AG20443 (cell line): Measurements from ENCODE around the gene HLA-DOA.

Experiments used
- DNase-seq: peaks from one replicate; pipeline ENCODE4 v3.0.0; 2012; ENCODE audit warnings: low spot score, mixed read lengths

Gene HLA-DOA

DNA sequence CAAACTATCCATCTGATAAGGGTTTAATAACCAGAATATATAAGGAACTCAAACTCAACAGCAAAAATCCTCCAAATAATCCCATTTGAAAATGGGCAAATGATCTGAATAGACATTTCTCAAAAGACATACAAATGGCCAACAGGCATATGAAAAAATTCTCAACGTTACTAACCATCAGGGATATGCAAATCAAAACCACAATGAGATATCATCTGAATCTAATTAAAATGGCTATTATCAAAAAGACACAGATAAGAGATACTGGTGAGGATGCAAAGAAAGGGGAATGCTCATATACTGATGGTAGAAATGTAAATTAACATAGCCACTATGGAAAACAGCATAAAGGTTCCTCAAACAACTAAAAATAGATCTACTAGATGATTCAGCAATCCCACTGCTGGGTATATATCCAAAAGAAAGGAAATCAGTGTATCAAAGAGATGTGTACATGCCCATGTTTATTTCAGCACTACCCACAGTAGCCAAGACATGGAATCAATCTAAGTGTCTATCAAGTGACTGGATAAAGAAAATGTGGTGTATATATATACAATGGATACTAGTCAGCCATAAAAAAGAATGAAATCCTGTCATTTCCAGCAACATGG lies 47.1 kb downstream of the HLA-DOA start:
- no peak for DNase-seq

DNA sequence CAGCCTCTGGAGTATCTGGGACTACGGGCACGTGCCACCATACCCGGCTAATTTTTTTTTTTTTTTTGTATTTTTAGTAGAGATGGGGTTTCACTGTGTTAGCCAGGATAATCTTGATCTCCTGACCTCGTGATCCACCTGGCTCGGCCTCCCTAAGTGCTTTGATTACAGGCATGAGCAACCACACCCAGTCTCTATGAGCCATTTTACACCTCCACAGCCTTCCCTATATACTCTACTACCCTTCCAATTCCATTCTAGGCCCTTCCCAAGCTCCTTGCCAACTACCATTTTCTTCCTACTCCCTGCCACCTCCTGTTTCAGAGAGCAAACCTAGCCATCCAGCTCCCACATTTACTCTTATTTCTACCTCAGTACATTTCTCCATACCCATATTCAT lies 48.8 kb downstream of the HLA-DOA start:
- no peak for DNase-seq

GRCh38 chr6:32956176-32956575 lies 53.2 kb downstream of the HLA-DOA start:
- no peak for DNase-seq

DNA sequence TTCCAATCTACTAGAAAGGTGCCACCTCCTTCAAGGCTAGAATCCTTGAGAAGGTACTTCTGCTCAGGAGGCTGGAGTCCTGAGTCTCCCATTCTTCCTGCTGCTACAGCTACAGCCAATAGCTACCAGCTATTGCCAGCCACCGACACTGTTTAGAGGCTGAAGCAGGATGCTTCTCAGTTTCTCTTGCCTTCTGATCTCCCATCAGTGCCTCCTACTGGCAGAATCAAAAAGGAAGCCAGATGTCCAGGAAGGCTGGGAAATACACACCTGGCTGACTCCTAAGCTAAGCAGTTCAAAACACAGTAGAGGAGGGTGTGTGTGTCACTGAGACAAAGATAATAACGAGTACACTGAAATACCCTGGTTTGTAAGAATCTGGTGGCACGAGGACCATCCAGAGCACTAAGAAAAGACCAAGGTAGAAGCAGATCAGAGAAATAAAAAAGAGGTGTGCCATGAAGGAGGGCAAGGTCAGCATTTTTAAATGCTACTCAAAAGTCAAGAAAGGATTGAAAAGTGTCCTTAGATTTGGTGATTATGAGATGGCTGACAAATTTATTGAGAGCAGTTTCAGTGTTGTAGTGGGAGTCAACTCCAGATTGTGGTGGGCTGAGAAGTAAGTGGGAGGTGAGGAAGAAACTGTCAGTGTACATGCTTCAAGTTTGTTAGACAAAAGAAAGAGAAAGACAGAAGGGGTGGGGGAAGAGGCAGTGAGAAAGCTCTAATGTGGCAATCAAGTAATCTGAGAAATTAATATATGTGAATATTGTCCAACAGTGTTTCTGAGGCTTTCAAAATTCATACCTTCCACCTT lies 54.2 kb downstream of the HLA-DOA start:
- DNase-seq = no peak

DNA sequence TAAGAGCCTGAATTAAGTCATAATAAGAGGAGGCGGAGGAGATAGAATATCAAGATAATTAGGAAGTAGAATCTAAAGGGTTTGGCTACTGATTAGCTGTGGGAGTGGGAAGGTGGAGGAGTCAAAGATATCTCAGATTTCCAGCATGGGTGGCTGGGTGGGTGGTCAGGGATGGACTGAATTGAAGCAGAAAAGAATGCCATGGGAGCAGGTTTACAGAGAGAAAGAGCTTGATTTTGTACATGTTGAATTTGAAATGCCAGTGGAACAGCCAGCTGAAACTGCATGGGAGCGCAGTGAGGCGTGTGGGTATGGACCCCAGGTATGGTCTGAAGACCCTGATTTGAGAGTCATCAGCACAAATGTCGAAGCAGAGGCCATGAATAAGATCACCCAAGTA lies 55.1 kb downstream of the HLA-DOA start:
- DNase-seq = no peak
